ENCODE data around the gene HOXB5. TPM values are rescaled to one million over a fixed set of nuclear protein-coding genes. Genes with fewer than 3 reads are reported as not detected.
A peak's percentile ranks its signal among the peaks of the same experiment; 100 is the strongest.

The HOXB5 gene
- total RNA-seq, 4 donors from 2014 or later = 0.11 to 1.6 (median 0.49) TPM; not detected in 1

- TF ChIP-seq POLR2A (IDR thresholded peaks at IDR 0.05) = no peak
- no peak for TF ChIP-seq CTCF (IDR thresholded peaks at IDR 0.05)
- no peaks in the 10 kb centered on the region for H3K9me3 ChIP-seq
- DNase-seq = no peak
- H3K4me3 ChIP-seq (replicated peaks in 1 of 3) = no peak overlapping the region
- intact Hi-C loops (cut with DNase I) = no loop called here
- peaks cover 59% of the 10 kb centered on the region for H3K27me3 ChIP-seq
- no peaks in the 10 kb centered on the region for H3K4me1 ChIP-seq
- no peaks in the 10 kb centered on the region for H3K36me3 ChIP-seq
- H3K27ac ChIP-seq = peak overlapping the region in 1 of 3 donors; percentile 49
- WGBS, 2 donors = 30 to 50% methylated on average over 1 of the region's 1 CpG
Measured at GRCh38 chr17:48553826-48554225, 39.8 kb downstream of the HOXB5 start.

GRCh38 chr17:48553190-48553547 lies 40.4 kb downstream of the HOXB5 start:
- H3K4me1 ChIP-seq = no peaks in the 10 kb centered on the region
- WGBS, 2 donors = 24 to 28% methylated on average over 5 of the region's 5 CpGs
- no peak for DNase-seq
- no peak overlapping the region for H3K4me3 ChIP-seq (replicated peaks in 1 of 3)
- peaks cover 59% of the 10 kb centered on the region for H3K27me3 ChIP-seq
- TF ChIP-seq CTCF (IDR thresholded peaks at IDR 0.05) (no peak), POLR2A (IDR thresholded peaks at IDR 0.05) (no peak)
- no peaks in the 10 kb centered on the region for H3K36me3 ChIP-seq
- intact Hi-C loops (cut with DNase I) = no loop called here
- H3K27ac ChIP-seq = peak overlapping the region in 1 of 3 donors; percentile 52
- no peaks in the 10 kb centered on the region for H3K9me3 ChIP-seq

GRCh38 chr17:48552466-48553189 lies 41.0 kb downstream of the HOXB5 start:
- H3K9me3 ChIP-seq = no peaks in the 10 kb centered on the region
- no peak for TF ChIP-seq CTCF (IDR thresholded peaks at IDR 0.05)
- TF ChIP-seq POLR2A (IDR thresholded peaks at IDR 0.05) = no peak
- WGBS, 2 donors = 8 to 23% methylated on average over 11 of the region's 11 CpGs
- peaks cover 64% of the 10 kb centered on the region for H3K27me3 ChIP-seq
- no peaks in the 10 kb centered on the region for H3K36me3 ChIP-seq
- intact Hi-C loops (cut with DNase I) = no loop called here
- peak overlapping the region in 1 of 3 donors; percentile 52 for H3K27ac ChIP-seq
- no peaks in the 10 kb centered on the region for H3K4me1 ChIP-seq
- DNase-seq = no peak
- H3K4me3 ChIP-seq (replicated peaks in 1 of 3) = no peak overlapping the region

GRCh38 chr17:48551596-48552465 lies 41.7 kb downstream of the HOXB5 start:
- Histone ChIP-seq H3K36me3 (no peaks in the 10 kb centered on the region), H3K9me3 (no peaks in the 10 kb centered on the region), H3K27ac (peak overlapping the region in 1 of 3 donors; percentile 30), H3K4me1 (no peaks in the 10 kb centered on the region), H3K4me3 (replicated peaks in 1 of 3) (no peak overlapping the region), H3K27me3 (peaks cover 67% of the 10 kb centered on the region)
- TF ChIP-seq POLR2A (IDR thresholded peaks at IDR 0.05) = no peak
- no peak for TF ChIP-seq CTCF (IDR thresholded peaks at IDR 0.05)
- no peak for DNase-seq
- intact Hi-C loops (cut with DNase I) = no loop called here
- WGBS, 2 donors = 31% methylated on average over 36 to 40 of the region's 47 CpGs

GRCh38 chr17:48551214-48551555 lies 42.4 kb downstream of the HOXB5 start:
- DNase-seq = no peak
- Histone ChIP-seq H3K27ac (no peak overlapping the region), H3K27me3 (peaks cover 63% of the 10 kb centered on the region), H3K36me3 (no peaks in the 10 kb centered on the region), H3K4me1 (no peaks in the 10 kb centered on the region), H3K4me3 (replicated peaks in 1 of 3) (no peak overlapping the region), H3K9me3 (no peaks in the 10 kb centered on the region)
- 28 to 34% methylated on average over 19 of the region's 19 CpGs for WGBS, 2 donors
- TF ChIP-seq CTCF (IDR thresholded peaks at IDR 0.05) = no peak
- no peak for TF ChIP-seq POLR2A (IDR thresholded peaks at IDR 0.05)
- intact Hi-C loops (cut with DNase I) = no loop called here
